HG03064 (cell line): Measurements from ENCODE around the gene UGT2B17.

ENCODE experiments used
- ATAC-seq: cut with Tn5 transposase; IDR thresholded peaks from one replicate; pipeline ENCODE4 v1.9.1; 2021; ENCODE audit warnings: low read depth; ENCODE audit not compliant: unreplicated experiment

Gene UGT2B17

DNA sequence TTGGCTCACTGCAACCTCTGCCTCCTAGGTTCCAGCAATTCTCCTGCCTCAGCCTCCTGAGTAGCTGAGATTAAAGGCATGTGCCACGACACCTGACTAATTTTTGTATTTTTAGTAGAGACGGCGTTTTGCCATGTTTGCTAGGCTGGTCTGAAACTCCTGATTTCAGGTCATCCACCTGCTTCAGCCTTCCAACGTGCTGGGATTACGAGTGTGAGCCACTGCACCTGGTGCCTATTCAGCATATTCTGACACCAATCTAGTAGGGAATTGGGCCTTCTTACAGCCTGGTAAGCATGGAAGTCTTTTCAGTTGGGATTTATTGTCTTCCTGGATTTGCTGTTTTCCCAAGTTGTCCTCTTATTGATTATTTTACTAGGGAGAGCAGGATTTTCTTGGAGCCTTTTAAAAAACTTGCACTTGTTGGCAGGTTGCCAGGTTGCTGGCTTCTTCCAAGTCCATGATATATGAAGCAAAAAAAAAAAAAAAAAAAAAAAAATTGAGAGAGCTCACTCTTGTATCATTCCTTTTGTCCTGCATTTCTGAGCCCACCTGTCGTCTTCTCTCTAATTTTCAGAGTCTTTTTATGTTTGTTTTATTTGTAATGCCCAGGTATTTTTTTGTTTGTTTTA lies 85.2 kb downstream of the UGT2B17 start:
- ATAC-seq = no peak

GRCh38 chr4:68489338-68489737 lies 86.8 kb downstream of the UGT2B17 start:
- no peak for ATAC-seq
